Stimulated activated CD4-positive, alpha-beta T cell treated with anti-CD3 and anti-CD28 coated beads, Interleukin-15, amount 100 ng/mL, for 24 hours (primary cell): ENCODE measurements around the gene TNFRSF1B.

ENCODE experiments used
- DNase-seq: peaks from one replicate; pipeline ENCODE4 v3.0.0-alpha.2; 2020

Gene TNFRSF1B

DNA sequence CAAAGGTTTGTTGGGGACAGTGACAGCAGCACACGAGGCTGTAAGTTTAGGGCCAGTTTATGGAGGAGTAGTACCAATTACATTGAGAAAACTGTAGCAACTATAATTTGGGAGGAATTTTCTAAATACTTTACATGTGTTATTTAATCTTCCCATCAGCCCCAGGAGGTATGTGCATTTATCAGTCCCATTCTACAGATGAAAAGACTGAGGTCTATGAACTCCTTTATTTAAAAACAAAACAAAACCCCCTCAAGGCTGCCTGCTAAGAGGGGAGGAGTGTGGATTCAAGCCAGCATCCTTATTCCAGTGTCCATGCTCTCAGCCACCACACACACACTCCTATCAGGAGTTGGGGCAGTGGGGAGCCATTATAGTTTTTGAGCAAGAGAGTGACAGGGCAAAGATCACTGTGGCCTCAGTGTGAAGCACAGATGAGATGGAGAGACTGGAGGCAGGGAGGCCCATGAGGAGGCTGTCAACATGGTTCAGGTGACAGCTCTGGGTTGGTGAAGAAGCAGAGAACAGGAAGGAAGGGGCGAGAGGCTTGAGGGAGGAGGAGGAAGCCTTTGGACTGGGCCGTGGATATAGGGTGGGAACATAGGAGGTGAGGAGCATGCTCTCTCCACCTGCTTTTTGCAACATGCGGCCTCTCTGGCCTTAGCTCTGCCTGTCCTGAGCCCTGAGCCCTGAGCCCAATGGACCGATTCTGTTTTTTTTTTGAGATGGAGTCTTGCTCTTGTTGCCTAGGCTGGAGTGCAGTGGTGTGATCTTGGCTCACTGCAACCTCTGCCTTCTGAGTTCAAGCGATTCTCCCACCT is 9.7 kb downstream of the TNFRSF1B start:
- DNase-seq = no peak

DNA sequence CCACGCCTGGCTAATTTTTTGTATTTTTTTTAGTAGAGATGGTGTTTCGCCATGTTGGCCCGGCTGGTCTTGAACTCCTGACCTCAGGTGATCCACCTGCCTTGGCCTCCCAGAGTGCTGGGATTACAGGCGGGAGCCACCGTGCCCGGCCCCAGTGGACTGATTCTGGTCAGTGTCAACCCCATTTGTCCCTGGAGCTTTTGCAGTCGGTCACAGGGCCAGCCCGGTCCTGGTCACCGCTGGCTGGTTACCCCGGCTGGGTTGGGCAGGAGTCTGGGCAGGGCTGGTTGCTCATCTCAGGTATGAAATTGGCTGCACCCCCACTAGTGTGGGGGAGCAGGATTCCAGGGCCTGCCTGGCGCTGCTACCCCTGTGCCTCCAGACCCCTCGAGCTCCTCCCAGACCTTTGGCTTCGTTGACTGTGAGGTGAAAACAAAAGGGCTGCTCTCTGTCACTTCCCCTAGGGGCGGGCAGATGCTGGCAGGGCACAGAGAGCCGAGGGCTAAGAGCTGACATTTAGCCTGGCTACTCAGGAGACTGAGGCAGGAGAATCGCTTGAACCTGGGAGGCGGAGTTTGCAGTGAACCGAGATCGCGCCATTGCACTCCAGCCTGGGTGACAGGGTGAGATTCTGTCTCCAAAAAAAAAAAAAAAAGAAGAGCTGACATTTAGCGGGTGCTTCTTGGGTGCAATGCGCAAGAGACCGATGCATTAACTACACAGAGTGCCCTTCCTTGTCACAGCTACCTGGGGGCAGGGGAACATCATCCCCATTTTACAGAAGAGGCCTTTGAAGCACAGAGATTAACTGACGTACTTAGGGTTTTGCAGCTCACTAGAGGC is 10.6 kb downstream of the TNFRSF1B start:
- DNase-seq = peak; percentile 42

DNA sequence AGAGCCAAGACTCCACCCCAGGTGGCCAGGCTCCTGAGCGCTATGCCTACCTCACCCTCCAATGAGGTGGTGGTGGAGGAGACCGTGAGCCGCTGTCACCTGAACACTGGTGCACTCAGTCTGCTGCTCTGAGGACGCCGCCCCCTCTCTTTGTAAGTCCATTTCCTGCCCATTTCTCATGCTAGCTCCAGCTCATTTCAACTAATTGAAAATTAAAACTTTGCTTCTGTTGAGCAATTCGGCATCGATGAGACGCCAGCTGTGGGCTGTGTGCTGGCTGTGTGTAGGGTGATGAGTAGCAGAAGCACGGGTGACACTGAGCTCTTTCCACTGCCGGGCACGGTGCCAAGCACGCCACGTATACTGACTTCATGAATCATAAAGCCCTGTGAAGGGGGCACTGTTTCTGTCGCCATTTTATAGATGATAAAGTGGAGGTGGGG is 11.2 kb downstream of the TNFRSF1B start:
- peak; percentile 96 for DNase-seq

DNA sequence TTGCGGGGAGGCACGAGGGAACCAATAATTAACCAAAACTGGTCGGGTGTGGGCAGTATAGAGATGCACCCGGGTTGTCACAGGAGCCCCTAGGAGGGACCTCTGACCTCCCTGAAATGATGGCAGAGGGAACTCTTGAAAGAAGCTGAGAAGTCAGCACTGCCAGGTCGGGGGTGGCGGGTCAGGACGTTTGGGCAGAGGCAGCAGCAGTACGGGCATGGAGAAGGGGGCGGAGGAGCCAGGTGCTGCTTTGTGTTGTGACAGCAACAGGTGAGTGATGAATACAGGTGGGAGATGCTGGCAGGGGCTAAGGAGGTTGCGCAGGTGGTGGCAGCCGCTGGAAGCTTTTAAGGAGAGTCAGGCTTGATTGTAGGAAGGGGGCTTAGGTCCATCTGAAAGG is 11.7 kb downstream of the TNFRSF1B start:
- no peak for DNase-seq

DNA sequence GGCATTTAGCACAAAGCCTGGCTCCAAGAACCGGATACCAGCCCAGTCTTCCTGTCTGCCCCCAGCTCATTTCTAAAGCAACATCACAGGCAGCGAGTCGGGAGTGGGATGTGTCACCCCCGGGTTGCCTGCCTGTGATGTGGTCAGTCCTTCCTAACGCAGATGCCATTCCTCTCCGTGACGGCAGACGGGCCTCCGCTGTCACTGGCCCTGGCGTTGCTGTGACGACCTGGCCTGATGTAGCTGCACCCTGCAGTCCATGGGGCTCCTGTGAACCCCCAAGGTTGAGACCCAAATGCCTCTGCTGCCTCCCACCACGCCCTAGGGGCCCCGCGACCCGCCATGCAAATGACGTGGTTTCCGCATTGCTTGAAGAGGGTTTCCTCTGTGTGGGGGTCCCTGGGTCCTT is 12.3 kb downstream of the TNFRSF1B start:
- DNase-seq = peak; percentile 92

DNA sequence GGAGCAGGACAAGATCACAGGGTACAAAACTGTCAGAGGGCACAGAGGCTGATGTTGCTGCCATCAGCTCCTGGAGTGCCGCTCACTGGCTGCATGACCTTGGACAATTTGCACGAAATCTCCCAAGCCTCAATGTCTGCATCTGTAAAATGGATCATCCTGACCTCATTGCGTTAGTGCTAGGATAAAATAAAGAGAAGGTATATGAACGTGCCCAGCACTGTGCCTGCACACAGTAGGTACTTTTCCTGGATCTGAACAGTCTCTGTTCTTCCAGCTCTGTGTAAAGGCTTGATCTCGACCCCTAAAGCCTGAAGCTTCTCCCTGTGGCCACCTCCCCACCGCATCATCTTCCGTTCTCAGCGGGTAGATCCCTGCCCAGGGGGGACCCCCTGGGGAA is 12.9 kb downstream of the TNFRSF1B start:
- DNase-seq = no peak

DNA sequence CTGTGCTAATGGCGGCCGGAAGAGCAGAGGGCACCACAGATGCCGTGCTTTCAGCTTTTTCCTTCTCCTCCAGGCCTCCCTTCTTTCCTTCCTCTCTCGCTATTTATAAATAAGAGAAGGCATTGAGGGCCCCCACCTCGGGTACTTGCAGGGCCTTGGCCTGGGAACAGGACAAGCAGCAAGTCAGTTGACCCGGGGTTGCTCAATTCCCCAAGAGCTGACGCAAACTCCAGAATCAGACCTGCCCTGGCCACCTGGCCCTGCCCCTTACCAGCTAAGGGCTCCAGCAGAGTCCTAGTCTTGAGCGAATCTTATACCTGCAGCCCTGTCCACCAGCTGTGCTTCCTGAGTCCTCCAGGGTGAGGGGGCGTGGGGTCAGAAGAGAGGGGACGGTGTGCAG is 13.5 kb downstream of the TNFRSF1B start:
- DNase-seq = no peak

DNA sequence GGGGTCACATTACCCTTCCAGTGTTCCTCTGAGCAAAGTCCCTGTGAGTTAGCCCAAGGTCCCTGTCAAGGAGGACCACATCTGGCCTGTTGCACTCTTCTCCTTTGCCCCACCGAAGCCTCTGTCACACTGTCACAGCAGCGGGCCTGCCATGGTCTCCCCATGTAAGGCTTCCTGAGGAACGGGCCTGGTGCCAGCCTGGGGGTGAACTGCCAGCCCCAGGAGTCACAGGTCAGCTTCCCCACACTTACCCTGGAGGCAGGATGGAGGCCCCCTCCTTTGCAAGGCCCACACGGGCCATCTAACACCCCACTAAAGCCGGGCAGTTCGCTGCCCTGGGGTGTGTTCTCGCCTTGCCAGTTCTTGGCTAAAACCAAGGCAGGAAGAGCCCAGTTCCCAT is 14.1 kb downstream of the TNFRSF1B start:
- no peak for DNase-seq

DNA sequence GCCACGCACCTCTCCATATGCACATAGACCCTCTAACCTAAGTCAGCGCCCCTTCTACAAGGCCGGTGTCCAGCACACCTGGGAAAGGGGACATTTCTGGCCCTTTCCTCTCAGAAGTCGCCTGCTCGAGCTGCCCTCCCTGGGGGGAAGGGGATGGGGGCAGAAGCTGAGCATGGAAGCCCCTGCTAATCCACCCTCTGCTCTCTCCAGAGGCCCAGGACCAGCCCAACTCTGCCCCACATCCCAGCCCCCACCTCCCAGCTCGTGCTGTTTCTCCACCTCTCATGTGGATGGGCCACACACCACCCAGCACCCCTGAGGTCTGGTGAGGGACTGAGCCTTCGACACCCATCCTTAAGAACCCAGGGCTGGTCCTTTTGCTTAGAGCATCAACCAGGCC is 14.8 kb downstream of the TNFRSF1B start:
- no peak for DNase-seq

DNA sequence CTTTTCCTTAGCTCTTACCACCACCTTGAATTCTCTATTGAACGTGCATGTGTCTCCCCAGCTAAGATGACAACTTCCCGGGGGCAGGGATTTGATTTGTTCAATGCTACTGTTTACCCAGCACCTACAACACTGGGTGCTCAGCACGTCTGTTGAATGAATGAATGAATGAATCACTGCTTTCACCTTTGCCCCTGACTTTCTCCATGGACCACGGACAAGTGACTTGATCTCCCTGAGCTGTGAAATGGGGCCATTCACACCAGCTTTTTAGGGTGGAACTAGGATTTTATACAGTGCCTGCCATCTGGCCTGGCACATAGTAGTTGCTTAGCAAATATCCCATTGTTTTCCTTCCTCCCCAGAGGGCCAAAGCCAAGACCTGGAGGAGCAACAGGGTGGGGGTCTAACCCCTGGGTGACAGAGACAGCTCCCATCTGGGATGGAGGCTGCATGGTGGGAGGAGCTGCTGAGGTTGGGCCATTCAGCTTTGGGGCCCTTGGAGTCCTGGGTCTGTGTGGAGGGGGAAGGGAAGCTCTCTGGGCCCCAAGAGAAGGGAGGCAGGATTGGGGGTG is 15.7 kb downstream of the TNFRSF1B start:
- no peak for DNase-seq

DNA sequence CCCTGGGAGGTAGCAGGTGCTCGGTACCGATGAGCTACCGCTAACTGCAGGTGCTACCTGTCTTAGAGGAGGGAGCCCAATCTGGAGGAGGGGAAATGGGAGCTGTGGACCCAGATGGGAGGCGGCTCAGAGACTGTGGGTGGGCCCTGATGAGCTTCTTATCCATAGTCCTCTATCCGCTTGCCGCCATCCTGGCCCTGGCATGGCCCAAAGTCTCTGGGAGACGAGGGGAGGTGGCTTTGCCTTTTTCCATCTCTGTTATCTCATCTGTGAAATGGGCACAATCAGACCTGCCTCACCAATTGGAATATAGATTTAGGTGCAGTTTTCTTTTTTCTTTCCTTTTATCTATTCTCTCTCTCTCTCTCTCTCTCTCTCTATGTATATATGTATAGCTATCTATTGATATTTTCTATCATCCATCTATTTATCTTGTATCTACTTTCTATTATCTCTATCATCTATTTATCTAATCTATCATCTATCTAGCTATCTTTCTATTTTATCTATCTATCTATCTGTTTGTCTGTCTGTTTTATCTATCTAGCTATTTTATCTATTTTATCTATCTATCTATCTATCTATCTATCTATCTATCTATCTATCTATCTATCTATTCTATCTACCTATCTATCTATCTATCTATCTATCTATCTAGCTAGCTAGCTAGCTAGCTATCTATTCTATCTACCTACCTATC is 16.5 kb downstream of the TNFRSF1B start:
- no peak for DNase-seq

DNA sequence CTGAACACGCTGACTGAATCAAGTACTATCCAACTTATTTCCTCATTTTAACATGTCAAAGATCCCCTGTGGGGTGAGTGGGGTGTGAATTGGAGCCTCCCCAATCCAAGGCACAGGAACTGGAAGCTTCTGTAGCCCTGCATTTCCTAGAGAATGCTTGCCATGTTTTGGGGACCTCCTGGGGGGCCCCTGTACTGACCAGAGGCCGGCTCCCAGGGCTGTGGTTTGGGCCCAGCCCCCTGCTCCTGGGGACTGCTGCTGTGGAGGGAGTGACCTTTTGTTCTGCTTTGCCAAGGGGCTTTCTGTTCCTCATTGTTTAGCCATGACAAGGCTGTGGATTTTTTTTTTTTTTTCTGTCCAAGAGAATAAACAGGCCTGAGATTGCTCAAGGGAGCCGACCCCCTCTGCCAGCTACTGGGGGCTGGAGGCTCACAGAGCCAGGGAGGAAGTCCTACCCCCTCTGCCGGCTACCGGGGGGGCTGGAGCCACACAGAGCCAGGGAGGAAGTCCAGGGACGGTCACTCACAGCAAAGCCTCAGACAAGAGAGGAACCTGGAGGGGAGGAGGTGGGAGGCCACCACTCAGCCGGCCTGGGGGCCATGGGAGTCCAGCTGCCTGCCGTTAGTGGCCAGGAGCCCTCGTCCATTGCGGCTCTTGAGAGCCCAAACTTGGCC is 17.4 kb downstream of the TNFRSF1B start:
- no peak for DNase-seq

DNA sequence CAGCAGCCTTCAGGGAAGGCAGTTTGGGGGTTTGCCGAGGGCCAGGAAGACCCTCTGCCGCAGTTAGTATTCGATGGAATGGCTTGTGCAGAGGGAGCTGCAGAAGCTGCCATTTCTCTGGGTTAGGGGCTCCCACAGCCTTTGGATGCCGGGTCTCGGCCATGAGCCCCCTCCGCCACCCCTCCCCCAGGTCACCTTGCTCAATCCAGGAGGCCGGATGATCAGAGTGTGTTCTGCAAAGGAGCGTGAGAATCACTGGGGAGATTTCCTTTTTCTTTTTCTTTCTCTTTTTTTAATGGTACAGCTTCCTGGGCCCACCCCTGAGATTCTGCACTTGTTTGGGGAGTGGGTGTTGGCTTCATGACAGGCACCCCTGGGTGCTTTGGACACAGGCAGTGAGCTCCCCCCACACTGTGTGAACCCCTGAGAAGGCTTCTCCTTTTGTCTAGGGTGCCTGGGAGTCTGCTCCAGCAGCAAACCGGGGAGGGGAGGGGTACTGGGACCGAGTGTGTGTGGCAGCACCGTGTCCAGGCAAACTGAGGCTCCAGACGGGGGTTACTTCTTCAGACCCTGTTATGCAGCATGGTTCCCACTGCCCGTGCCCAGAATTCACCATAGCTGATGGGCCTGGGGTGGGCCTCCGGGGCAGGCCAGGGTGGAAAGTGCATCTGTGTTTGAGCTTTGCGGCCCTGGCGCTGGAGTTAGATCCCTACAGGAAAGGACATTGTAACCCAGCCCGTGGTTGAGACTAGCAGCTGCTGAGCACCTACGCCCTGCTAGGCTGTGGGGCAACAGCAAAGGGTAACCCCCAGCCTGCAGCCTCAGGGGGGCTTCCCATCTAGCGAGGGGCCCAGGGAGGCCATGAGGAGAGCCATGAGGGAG is 18.5 kb downstream of the TNFRSF1B start:
- no peak for DNase-seq

DNA sequence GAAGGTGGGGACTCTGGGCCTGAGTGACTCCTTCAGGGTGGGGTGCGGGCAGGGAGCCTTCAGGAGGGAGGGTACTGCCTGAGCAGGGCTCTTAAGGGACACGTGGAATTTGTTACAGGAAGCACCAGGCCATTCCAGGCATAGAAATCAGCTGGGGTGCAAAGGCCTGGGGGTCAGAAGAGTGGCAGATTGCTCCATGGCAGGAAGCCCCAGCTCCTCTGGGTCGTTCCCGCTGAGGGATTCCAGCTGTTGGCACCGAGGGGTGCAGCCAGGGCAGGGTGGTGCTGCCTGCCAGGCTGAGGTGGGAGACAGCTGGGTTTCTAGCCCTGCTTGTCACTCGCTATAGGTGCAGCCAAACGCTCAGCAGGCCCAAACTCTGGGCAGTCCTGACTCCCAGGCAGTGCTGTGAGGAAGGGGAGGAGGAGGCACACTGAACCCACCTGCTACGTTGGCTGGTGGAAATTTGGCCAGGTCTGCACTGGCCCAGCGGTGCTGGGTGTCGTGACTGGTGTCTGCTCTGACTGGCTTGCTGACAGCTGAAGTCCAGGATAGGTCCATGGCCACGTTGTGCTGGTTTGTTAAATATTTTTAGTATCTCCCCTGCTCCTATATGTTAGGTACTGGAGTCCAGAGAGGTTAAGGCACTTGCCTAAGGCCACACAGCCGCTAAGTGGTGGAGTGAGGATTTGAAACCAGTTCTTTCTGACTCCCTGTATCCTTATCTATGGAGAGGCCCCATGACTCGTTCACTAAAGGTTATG is 19.3 kb downstream of the TNFRSF1B start:
- DNase-seq = no peak

DNA sequence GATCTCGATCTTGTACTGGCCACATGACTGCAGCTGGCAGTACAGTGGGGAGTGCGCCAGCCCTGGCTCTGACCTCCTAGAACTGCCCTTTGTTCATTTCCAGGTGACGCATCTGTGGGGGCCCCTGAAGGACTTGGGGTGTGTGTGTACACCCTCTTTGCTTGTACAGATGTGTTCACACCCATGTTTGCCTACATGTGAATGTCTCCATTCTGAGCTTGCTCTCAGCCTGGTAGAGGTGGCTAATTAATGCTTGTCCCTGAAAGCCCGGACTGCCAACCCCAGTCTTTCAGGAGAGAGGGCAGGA is 19.8 kb downstream of the TNFRSF1B start:
- DNase-seq = no peak

DNA sequence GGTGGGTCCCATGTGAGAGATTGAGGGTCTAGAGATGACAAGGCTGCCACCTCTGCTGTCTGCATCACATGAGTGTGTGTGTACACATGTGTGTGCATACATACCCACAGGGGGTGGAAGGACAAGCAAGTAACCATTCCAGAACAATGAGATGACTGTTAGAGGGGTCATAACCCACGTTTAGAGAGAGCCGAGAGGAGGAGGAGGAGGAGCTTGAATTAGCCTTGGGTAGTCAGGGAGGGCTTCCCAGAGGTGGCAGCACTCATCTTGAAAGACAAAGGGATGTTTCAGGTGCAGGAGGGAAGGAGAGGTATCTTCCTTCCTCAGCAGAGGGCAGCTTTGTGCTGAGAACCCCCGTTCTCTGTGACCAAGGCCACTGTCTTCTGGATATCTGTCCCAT is 21.3 kb downstream of the TNFRSF1B start:
- DNase-seq = no peak

DNA sequence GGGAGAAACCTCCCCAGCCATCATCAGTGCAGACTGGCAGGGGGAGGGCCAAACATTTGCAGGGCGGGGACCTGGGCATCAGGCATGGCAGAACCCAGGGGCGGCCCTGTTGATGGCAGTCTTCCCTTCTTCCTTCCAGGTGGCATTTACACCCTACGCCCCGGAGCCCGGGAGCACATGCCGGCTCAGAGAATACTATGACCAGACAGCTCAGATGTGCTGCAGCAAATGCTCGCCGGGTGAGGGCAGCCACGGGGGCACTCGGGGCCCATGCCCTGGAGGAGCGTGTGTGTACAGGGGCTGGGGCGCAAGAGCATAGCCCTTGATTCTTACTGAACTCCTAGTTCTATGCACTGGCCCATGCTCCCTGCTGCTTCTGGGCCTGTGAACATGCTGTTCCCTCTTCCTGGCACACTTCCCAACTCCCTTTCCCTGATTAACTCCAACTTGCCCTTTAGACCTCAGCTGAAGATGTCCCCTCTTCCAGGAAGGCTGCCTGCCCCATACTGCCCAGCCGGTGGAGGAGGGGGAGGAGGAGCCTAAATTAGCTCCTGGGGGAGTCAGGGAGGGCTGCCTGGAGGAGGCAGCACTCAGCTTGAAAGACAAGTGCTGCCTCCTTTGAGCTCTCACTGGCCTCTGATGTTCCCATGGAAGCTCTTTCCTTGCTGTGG is 22.0 kb downstream of the TNFRSF1B start:
- DNase-seq = no peak

DNA sequence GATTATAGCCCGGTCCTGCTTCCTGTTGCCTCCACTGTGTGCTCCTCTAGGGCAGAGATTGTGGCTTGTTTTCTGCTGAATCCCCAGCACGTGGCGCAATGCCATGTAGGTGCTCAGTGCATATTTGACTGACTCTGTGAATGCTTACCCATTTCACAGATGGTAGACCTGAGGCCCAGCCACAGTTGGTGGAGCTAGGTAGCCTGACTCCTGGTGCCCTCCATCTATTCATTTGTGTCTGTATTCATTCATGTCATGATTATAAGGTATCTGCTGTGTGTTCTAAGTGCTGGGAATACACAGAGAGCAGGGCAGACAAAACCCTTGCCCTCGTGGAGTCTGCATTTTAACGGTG is 22.5 kb downstream of the TNFRSF1B start:
- DNase-seq = no peak

DNA sequence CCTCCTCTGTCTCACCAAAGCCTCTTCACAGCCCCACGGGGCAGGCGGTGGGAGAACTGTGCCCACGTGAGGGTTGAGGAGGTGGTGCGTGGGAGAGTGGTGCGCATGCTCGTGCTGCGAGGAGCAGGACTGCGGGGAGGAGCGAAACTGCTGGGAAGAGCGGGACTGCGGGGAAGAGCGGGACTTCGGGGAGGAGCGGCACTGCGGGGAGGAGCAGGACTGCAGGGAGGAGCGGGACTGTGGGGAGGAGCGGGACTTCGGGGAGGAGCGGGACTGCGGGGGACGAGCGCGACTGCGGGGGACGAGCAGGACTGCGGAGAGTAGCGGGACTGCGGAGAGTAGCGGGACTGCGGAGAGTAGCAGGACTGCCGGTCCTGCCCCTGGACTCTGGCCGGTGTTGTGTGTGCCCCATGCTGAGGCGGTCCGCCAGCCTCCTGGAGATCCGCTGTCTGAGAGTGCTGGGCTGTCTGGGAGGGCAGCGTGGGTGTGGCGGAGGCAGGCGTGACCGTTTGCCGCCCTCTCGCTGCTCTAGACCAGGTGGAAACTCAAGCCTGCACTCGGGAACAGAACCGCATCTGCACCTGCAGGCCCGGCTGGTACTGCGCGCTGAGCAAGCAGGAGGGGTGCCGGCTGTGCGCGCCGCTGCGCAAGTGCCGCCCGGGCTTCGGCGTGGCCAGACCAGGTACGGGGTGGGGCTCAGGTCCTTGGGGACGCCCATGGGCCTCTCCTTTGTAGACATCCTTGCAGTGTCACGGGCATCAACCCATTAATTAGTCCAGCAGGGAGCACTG is 24.6 kb downstream of the TNFRSF1B start:
- no peak for DNase-seq
